Left ventricle myocardium inferior (tissue), 1 donor: ENCODE measurements around the gene SSH2. TPM values are rescaled to one million over a fixed set of nuclear protein-coding genes. Genes with fewer than 3 reads are reported as not detected.

Experiments used
- DNase-seq: peaks from one replicate; pipeline ENCODE4 v3.0.0-alpha.2; 2020
- H3K27ac ChIP-seq: fragments of 200-600 bp; replicated peaks from 2 replicates; pipeline ENCODE4 v1.8.0; 2021
- H3K27me3 ChIP-seq: fragments of 200-600 bp; 2 replicates; pipeline ENCODE4 v1.8.0; 2021; ENCODE audit warnings: low read depth
- H3K36me3 ChIP-seq: fragments of 200-600 bp; 2 replicates; pipeline ENCODE4 v1.8.0; 2021
- H3K4me1 ChIP-seq: fragments of 200-600 bp; 2 replicates; pipeline ENCODE4 v1.8.0; 2021
- H3K4me3 ChIP-seq: fragments of 200-600 bp; 2 replicates; pipeline ENCODE4 v1.8.0; 2021; ENCODE audit warnings: mild to moderate bottlenecking, moderate library complexity
- H3K9me3 ChIP-seq: fragments of 200-600 bp; replicated peaks from 2 replicates; pipeline ENCODE4 v1.8.0; 2021
- intact Hi-C: fragments of 100-400 bp; cut with micrococcal nuclease; formaldehyde crosslinking; loops from one replicate; pipeline ENCODE4 v1.11.0; 2022
- total RNA-seq: library from RNA; stranded (reverse); fragmentation: NEBNext Ultra II Directional; extraction: Animal tissue kit (Norgen Biotek cat#: 25700); gene quantifications from one replicate; pipeline ENCODE4 v1.2.1, GENCODE V29; 2021
- TF ChIP-seq, protein P1 (sequence below): fragments of 200-600 bp; IDR thresholded peaks from 2 replicates; pipeline ENCODE4 v1.8.0; 2021; ENCODE audit warnings: antibody characterized with exemption, mild to moderate bottlenecking, borderline replicate concordance
- donor health status: DM: no; HTN: yes; CAD: no; lungs with severe emphysema.

SSH2 gene
- total RNA-seq, 1 donor from 2014 or later, result 28.6 TPM

DNA sequence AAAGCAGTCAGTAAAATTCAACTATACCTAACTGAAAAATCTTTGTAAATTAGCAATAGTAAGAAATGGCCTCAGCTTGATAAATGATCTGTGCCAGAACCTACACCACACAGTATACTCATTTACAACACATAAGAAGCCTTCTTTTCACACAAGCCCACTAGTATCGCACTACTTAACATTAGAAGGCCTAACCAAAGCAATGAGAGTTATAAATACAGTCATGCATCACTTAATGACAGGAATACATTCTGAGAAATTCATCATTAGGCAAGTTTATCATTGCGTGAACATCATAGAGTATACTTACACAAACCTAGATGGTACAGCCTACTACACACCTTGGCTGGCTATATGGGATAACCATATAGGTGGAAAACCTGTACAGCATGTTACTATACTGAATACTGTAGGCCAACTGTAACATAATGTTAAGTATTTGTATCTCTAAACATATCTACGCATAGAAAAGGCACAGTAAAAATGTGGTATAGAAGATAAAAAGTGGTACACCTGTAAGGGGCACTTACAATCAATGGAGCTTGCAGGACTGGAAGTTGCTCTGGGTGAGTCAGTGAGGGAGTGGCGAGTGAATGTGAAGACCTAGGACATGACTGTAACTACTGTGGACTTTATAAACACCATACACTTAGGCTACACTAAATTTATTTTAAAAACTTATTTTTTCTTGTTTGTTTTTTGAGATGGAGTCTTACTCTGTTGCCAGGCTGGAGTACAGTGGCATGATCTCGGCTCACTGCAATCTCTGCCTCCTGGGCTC is 180.8 kb downstream of the SSH2 start:
- no peak for DNase-seq
- no peaks in the 10 kb centered on the region for H3K9me3 ChIP-seq
- H3K4me1 ChIP-seq, result peaks cover 64% of the 10 kb centered on the region
- peak overlapping the region; percentile 88 for H3K27ac ChIP-seq
- no peak overlapping the region for H3K4me3 ChIP-seq
- no peaks in the 10 kb centered on the region for H3K27me3 ChIP-seq
- peaks cover 14% of the 10 kb centered on the region for H3K36me3 ChIP-seq
- intact Hi-C loops, result no loop called here
- TF ChIP-seq, protein P1, sequence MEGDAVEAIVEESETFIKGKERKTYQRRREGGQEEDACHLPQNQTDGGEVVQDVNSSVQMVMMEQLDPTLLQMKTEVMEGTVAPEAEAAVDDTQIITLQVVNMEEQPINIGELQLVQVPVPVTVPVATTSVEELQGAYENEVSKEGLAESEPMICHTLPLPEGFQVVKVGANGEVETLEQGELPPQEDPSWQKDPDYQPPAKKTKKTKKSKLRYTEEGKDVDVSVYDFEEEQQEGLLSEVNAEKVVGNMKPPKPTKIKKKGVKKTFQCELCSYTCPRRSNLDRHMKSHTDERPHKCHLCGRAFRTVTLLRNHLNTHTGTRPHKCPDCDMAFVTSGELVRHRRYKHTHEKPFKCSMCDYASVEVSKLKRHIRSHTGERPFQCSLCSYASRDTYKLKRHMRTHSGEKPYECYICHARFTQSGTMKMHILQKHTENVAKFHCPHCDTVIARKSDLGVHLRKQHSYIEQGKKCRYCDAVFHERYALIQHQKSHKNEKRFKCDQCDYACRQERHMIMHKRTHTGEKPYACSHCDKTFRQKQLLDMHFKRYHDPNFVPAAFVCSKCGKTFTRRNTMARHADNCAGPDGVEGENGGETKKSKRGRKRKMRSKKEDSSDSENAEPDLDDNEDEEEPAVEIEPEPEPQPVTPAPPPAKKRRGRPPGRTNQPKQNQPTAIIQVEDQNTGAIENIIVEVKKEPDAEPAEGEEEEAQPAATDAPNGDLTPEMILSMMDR, result no peak

DNA sequence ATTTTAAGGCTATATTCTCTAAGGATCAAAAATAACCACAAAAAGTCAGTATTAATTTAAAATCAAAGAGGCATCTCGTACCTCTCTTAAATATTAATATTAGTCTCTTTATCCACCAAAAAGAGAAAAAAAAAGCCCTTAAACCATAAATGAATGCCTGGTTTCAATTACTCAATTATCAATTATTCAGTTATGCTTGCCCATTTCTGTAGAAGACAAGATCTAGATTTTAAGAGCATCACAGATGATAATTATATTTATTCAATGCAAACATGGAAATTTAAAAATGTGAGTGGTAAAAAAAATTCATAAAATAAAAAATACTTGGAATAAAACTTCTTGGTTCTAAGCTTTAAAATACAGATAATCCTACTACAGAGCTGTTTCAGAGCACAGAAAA is 181.6 kb downstream of the SSH2 start:
- H3K27ac ChIP-seq, result peak overlapping the region; percentile 88

DNA sequence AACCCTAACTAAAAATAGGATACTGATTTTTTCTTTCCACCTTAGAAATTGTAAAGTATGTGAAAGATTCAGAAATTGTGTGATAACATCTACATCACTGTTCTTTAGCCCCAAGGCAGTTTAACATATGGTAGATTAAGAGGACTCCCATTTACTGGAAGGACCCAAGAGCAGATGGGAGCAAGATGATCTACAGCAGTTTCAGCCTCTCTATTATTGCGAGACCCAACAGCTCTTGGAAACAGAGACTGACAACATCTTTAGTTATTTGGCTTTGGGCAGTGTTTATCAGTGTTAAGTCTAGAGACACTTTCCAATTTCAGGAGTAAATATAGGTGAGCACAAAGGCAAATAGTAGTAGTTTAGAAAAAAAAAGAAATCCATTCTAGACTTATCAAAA is 182.4 kb downstream of the SSH2 start:
- Histone ChIP-seq H3K4me3 (no peak overlapping the region), H3K9me3 (no peaks in the 10 kb centered on the region), H3K27me3 (no peaks in the 10 kb centered on the region), H3K27ac (peak overlapping the region; percentile 88), H3K36me3 (peaks cover under 1% of the 10 kb centered on the region), H3K4me1 (peaks cover 80% of the 10 kb centered on the region)
- no peak for DNase-seq
- TF ChIP-seq, protein P1, result no peak
- intact Hi-C loops, result no loop called here

More for the DNA sequence above, 181.6 kb downstream of the SSH2 start:
- intact Hi-C loops, result no loop called here
- DNase-seq, result no peak
- TF ChIP-seq, protein P1, result no peak
- Histone ChIP-seq H3K4me1 (peaks cover 72% of the 10 kb centered on the region), H3K36me3 (peaks cover 8% of the 10 kb centered on the region), H3K4me3 (no peak overlapping the region), H3K9me3 (no peaks in the 10 kb centered on the region), H3K27me3 (no peaks in the 10 kb centered on the region)

DNA sequence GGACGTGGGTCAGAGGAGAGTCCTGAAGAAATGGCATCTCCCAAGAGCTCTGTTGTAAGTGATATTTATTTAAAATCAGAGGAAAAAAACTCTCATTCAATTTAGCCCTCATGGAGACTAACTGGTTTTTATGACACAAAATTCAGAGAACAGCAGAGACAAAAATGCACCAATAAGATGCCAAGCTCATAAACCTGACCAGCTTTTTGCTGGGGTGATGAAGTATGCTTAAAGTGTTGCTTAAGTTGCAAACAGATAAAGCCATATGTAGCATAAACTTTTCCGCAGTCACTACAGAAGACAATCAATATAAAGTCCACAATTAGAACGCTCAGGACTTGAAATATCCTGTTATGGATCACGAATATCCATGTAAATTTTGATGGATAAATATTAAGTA is 183.4 kb downstream of the SSH2 start:
- DNase-seq, result no peak
- H3K27ac ChIP-seq, result peak overlapping the region; percentile 88
- H3K36me3 ChIP-seq, result no peaks in the 10 kb centered on the region
- no peak overlapping the region for H3K4me3 ChIP-seq
- no peaks in the 10 kb centered on the region for H3K9me3 ChIP-seq
- H3K4me1 ChIP-seq, result peaks cover 89% of the 10 kb centered on the region
- intact Hi-C loops, result no loop called here
- no peaks in the 10 kb centered on the region for H3K27me3 ChIP-seq
- TF ChIP-seq, protein P1, result no peak

DNA sequence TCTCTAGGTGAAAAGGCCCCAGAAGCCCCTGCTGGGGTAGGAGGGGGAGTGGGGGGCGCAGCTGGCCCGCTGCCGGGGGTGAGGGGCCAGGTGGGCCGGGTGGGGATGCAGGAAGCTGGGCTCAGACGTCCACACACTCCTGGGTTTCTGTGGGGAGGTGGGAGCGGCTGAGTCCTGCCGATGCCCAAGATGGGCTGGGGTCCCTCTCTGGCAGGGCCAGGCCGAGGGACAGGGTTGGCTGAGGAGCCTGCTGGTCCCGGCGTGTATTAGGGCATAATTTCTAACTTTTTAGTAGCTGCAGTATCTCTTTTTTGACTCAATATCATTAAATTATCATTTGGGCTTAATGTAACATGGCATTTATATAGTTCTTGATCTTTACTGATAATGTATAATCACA is 185.9 kb downstream of the SSH2 start:
- peaks cover 98% of the 10 kb centered on the region for H3K4me1 ChIP-seq
- no peak for DNase-seq
- H3K27me3 ChIP-seq, result no peaks in the 10 kb centered on the region
- intact Hi-C loops, result no loop called here
- H3K36me3 ChIP-seq, result no peaks in the 10 kb centered on the region
- H3K4me3 ChIP-seq, result peak overlapping the region; percentile 52
- H3K27ac ChIP-seq, result peak overlapping the region; percentile 88
- H3K9me3 ChIP-seq, result no peaks in the 10 kb centered on the region
- TF ChIP-seq, protein P1, result no peak
